H1 (cell line): Measurements from ENCODE around the gene C2orf72. TPM values are rescaled to one million over a fixed set of nuclear protein-coding genes. Genes with fewer than 3 reads are reported as not detected.
A peak's percentile ranks its signal among the peaks of the same experiment; 100 is the strongest.

Experiments used
- CTCF ChIA-PET: fragments of 300-600 bp; sonication (Branson Sonifier 250); formaldehyde crosslinking; loops from one replicate; lab custom pipeline; 2021; ENCODE audit not compliant: partially characterized antibody; lab: Charles Lee
- POLR2A ChIA-PET: fragments of 300-600 bp; sonication (Branson Sonifier 250); formaldehyde crosslinking; loops from one replicate; lab custom pipeline; 2021; ENCODE audit warnings: inconsistent platforms; ENCODE audit not compliant: partially characterized antibody; lab: Charles Lee
- DNase-seq, 2 experiments: peaks; one replicate each; pipeline versions ENCODE4 v3.0.0 to v3.0.0-alpha.2; 2010 to 2022; ENCODE audit warnings: low spot score in 2 of 2, low read depth in 1 of 2, mixed read lengths in 1 of 2
- FAIRE-seq: peaks from 2 replicates; lab custom pipeline; 2011; peaks lifted over from hg19 to GRCh38; lab: Jason Lieb, UNC
- H2AFZ ChIP-seq: 2 replicates; pipeline ENCODE4 v1.8.1; 2012; ENCODE audit warnings: low read length, inconsistent platforms
- H2AK5ac ChIP-seq: 2 replicates; pipeline ENCODE4 v1.6.1; 2013; ENCODE audit warnings: low read depth, low read length
- H2BK120ac ChIP-seq: replicated peaks from 2 replicates; pipeline ENCODE3; 2013; ENCODE audit warnings: low read depth, low read length, inconsistent platforms
- H2BK12ac ChIP-seq: 2 replicates; pipeline ENCODE4 v1.6.1; 2013; ENCODE audit warnings: low read depth, low read length
- H2BK15ac ChIP-seq: 2 replicates; pipeline ENCODE4 v1.6.1; 2013; ENCODE audit warnings: low read length
- H2BK20ac ChIP-seq: 2 replicates; pipeline ENCODE4 v1.6.1; 2013; ENCODE audit warnings: low read length
- H2BK5ac ChIP-seq: 2 replicates; pipeline ENCODE4 v1.6.1; 2013; ENCODE audit warnings: low read depth, low read length
- H3K14ac ChIP-seq: 2 replicates; pipeline ENCODE4 v1.6.1; 2013; ENCODE audit warnings: inconsistent platforms; ENCODE audit not compliant: insufficient read length
- H3K18ac ChIP-seq: 2 replicates; pipeline ENCODE4 v1.6.1; 2013; ENCODE audit warnings: low read length; ENCODE audit errors: extremely low read depth
- H3K23ac ChIP-seq: 2 replicates; pipeline ENCODE4 v1.6.1; 2013; ENCODE audit warnings: inconsistent platforms; ENCODE audit not compliant: insufficient read length
- H3K23me2 ChIP-seq: 2 replicates; pipeline ENCODE4 v1.6.1; 2013; ENCODE audit warnings: low read depth, low read length
- H3K27ac ChIP-seq: 2 replicates; pipeline ENCODE4 v1.6.1; 2011; ENCODE audit warnings: low read depth, low read length, inconsistent platforms
- H3K27me3 ChIP-seq, 4 experiments: replicated peaks in 1 of 4; 1 replicate in 1 of 4; 2 replicates in 3 of 4; pipeline versions ENCODE4 v1.6.1 to v1.8.1; 2011 to 2013; ENCODE audit warnings: low read length in 3 of 4, mild to moderate bottlenecking in 3 of 4, inconsistent platforms in 2 of 4, mixed read lengths in 2 of 4, moderate library complexity in 1 of 4; ENCODE audit not compliant: control insufficient read depth in 3 of 4, insufficient read depth in 3 of 4; ENCODE audit errors: extremely low read depth in 1 of 4
- H3K36me3 ChIP-seq, 4 experiments: 2 replicates each; pipeline versions ENCODE4 v1.6.1 to v1.8.1; 2011 to 2013; ENCODE audit warnings: mild to moderate bottlenecking in 4 of 4, low read length in 3 of 4, moderate library complexity in 2 of 4, control low read depth in 1 of 4, inconsistent platforms in 1 of 4; ENCODE audit not compliant: insufficient read depth in 4 of 4, control insufficient read depth in 2 of 4
- H3K4ac ChIP-seq: replicated peaks from 2 replicates; pipeline ENCODE3; 2013; ENCODE audit warnings: low read length, low read depth, mixed read lengths, inconsistent platforms; ENCODE audit not compliant: insufficient read length
- H3K4me1 ChIP-seq, 4 experiments: replicated peaks in 1 of 4; 1 replicate in 1 of 4; 2 replicates in 3 of 4; pipeline versions ENCODE4 v1.6.1 to v1.8.1; 2011 to 2013; ENCODE audit warnings: low read length in 3 of 4, inconsistent platforms in 2 of 4, mixed read lengths in 1 of 4; ENCODE audit not compliant: insufficient read depth in 4 of 4, control insufficient read depth in 3 of 4
- H3K4me2 ChIP-seq, 2 experiments: 2 replicates each; pipeline versions ENCODE4 v1.6.1 to v1.8.1; 2011 to 2013; ENCODE audit warnings: low read depth in 2 of 2, low read length in 2 of 2, control low read depth in 1 of 2, inconsistent platforms in 1 of 2, mild to moderate bottlenecking in 1 of 2; ENCODE audit not compliant: insufficient read depth in 1 of 2
- H3K4me3 ChIP-seq, 4 experiments: fragments of 200-600, 300-600 bp in 1 of 4; sonication (generic), shearing (Covaris generic), sonication (Bioruptor Twin) in 1 of 4; 2 replicates each; pipeline versions ENCODE4 v1.5.1 to v1.8.1; 2011 to 2016; ENCODE audit warnings: low read length in 4 of 4, low read depth in 3 of 4, control low read depth in 2 of 4, inconsistent platforms in 2 of 4, mild to moderate bottlenecking in 2 of 4, mixed read lengths in 1 of 4, moderate library complexity in 1 of 4; ENCODE audit not compliant: insufficient read depth in 2 of 4; ENCODE audit errors: extremely low read depth in 1 of 4
- H3K56ac ChIP-seq: replicated peaks from 2 replicates; pipeline ENCODE3; 2013; ENCODE audit warnings: low read depth, mild to moderate bottlenecking, mixed read lengths, low read length, inconsistent platforms; ENCODE audit not compliant: insufficient read length
- H3K79me1 ChIP-seq: 2 replicates; pipeline ENCODE4 v1.6.1; 2013; ENCODE audit warnings: low read depth, low read length, control low read depth
- H3K79me2 ChIP-seq, 2 experiments: 2 replicates each; pipeline versions ENCODE4 v1.6.1 to v1.8.1; 2012 to 2013; ENCODE audit warnings: low read length in 2 of 2, mild to moderate bottlenecking in 2 of 2, inconsistent platforms in 1 of 2; ENCODE audit not compliant: insufficient read depth in 2 of 2, control insufficient read depth in 1 of 2
- H3K9ac ChIP-seq, 4 experiments: replicated peaks in 1 of 4; 1 replicate in 1 of 4; 2 replicates in 3 of 4; pipeline versions ENCODE4 v1.6.1 to v1.8.1; 2011 to 2013; ENCODE audit warnings: low read depth in 3 of 4, low read length in 3 of 4, control low read depth in 2 of 4, mild to moderate bottlenecking in 2 of 4, moderate library complexity in 2 of 4, inconsistent platforms in 1 of 4; ENCODE audit errors: extremely low read depth in 1 of 4
- H3K9me3 ChIP-seq, 2 experiments: 2 replicates each; pipeline versions ENCODE4 v1.6.1 to v1.8.1; 2012 to 2013; ENCODE audit warnings: mild to moderate bottlenecking in 2 of 2, moderate library complexity in 2 of 2, control low read depth in 1 of 2, inconsistent platforms in 1 of 2, low read depth in 1 of 2, low read length in 1 of 2, mixed read lengths in 1 of 2; ENCODE audit not compliant: insufficient read depth in 2 of 2
- H4K20me1 ChIP-seq, 2 experiments: replicated peaks in 1 of 2; 2 replicates each; pipeline versions ENCODE3 to v1.8.1; 2011 to 2013; ENCODE audit warnings: inconsistent platforms in 2 of 2, low read length in 2 of 2, mild to moderate bottlenecking in 1 of 2; ENCODE audit not compliant: insufficient read depth in 2 of 2, control insufficient read depth in 1 of 2
- H4K5ac ChIP-seq: 2 replicates; pipeline ENCODE4 v1.6.1; 2013; ENCODE audit warnings: low read length, low read depth, mixed read lengths, inconsistent platforms; ENCODE audit not compliant: insufficient read length
- H4K8ac ChIP-seq: 2 replicates; pipeline ENCODE4 v1.8.0; 2013; ENCODE audit warnings: mild to moderate bottlenecking, moderate library complexity, low read length, inconsistent platforms; ENCODE audit not compliant: insufficient read depth; ENCODE audit errors: extremely low read depth
- H4K91ac ChIP-seq: replicated peaks from 2 replicates; pipeline ENCODE3; 2013; ENCODE audit warnings: low read length, mixed read lengths, inconsistent platforms; ENCODE audit not compliant: insufficient read length
- CREB1 ChIP-seq: IDR thresholded peaks from 2 replicates; pipeline ENCODE4 v1.6.1; 2012; ENCODE audit warnings: inconsistent platforms
- FOSL1 ChIP-seq: IDR thresholded peaks from 2 replicates; pipeline ENCODE4 v1.6.1; 2011; ENCODE audit warnings: mild to moderate bottlenecking, low read depth, low read length, moderate library complexity; ENCODE audit not compliant: insufficient read depth
- JUND ChIP-seq: IDR thresholded peaks from 2 replicates; pipeline ENCODE4 v1.6.1; 2011; ENCODE audit warnings: mild to moderate bottlenecking, improper control_type of control experiment, low read length
- KDM5A ChIP-seq: fragments of 200-600 bp; IDR thresholded peaks from 2 replicates; pipeline ENCODE4 v1.7.1; 2012; ENCODE audit warnings: mild to moderate bottlenecking, low read length, inconsistent platforms, mixed read lengths
- PHF8 ChIP-seq: fragments of 200-600 bp; sonication (generic); conservative IDR thresholded peaks from 2 replicates; pipeline ENCODE4 v1.7.1; 2012; ENCODE audit warnings: low read depth, mild to moderate bottlenecking, inconsistent platforms, low read length, moderate library complexity
- SIX5 ChIP-seq: IDR thresholded peaks from 2 replicates; pipeline ENCODE4 v1.6.1; 2011; ENCODE audit warnings: mild to moderate bottlenecking, low read depth, low read length
- SP4 ChIP-seq: IDR thresholded peaks from 2 replicates; pipeline ENCODE4 v1.6.1; 2012; ENCODE audit warnings: low read length, inconsistent platforms
- SUZ12 ChIP-seq: fragments of 200-600 bp; sonication (generic); IDR thresholded peaks from 2 replicates; pipeline ENCODE4 v1.6.1; 2012; ENCODE audit warnings: mild to moderate bottlenecking, inconsistent platforms, low read length, moderate library complexity, mixed read lengths
- TAF1 ChIP-seq: IDR thresholded peaks from 2 replicates; pipeline ENCODE4 v1.6.1; 2011; ENCODE audit warnings: mild to moderate bottlenecking, low read depth, low read length
- TBP ChIP-seq: IDR thresholded peaks from 2 replicates; pipeline ENCODE4 v1.6.1; 2011; ENCODE audit warnings: low read depth, low read length, improper control_type of control experiment
- whole genome bisulfite sequencing, 2 experiments: shearing (Covaris generic) in 1 of 2; methylation state at CpG; one replicate each; pipeline versions ENCODE4 v1.1.6 to v1.1.7; 2013 to 2015; ENCODE audit warnings: low lambda C conversion rate in 2 of 2, mixed read lengths in 2 of 2, inconsistent platforms in 1 of 2, low coverage in 1 of 2, missing lambda C conversion rate in 1 of 2; ENCODE audit not compliant: insufficient replicate concordance in 2 of 2, insufficient coverage in 1 of 2, insufficient read length in 1 of 2; ENCODE audit errors: extremely low coverage in 1 of 2, missing lambda C conversion rate in 1 of 2; 5-methylcytosine and 5-hydroxymethylcytosine counted together
- polyA plus RNA-seq, 7 experiments: library from polyadenylated mRNA; depleted of rRNA in 3 of 7; stranded (reverse) in 5 of 7; unstranded in 2 of 7; fragments of >200 nt in 5 of 7; fragments of 200-250 nt in 2 of 7; gene quantifications; 1 replicate in 5 of 7; 2 replicates in 1 of 7; 4 replicates in 1 of 7; pipeline versions ENCODE4 v1.2.1 to v1.2.3, GENCODE V29; 2011 to 2013; ENCODE audit warnings: missing spikeins in 2 of 7, mixed read lengths in 2 of 7
- total RNA-seq: library from RNA; stranded (reverse); fragmentation: NEBNext Ultra II Directional; extraction: Animal tissue kit (Norgen Biotek cat#: 25700); gene quantifications from 2 replicates; pipeline ENCODE4 v1.2.1, GENCODE V29; 2021
- TF ChIP-seq, protein P1 (sequence below): IDR thresholded peaks from 2 replicates; pipeline ENCODE4 v1.6.1; 2012; ENCODE audit warnings: inconsistent platforms

The C2orf72 gene
- total and polyA plus RNA-seq, 2 of the 8 experiments (the other 6 are each of a cell fraction or from before 2014, with no cell fraction given) = 1.1 to 1.7 TPM

DNA sequence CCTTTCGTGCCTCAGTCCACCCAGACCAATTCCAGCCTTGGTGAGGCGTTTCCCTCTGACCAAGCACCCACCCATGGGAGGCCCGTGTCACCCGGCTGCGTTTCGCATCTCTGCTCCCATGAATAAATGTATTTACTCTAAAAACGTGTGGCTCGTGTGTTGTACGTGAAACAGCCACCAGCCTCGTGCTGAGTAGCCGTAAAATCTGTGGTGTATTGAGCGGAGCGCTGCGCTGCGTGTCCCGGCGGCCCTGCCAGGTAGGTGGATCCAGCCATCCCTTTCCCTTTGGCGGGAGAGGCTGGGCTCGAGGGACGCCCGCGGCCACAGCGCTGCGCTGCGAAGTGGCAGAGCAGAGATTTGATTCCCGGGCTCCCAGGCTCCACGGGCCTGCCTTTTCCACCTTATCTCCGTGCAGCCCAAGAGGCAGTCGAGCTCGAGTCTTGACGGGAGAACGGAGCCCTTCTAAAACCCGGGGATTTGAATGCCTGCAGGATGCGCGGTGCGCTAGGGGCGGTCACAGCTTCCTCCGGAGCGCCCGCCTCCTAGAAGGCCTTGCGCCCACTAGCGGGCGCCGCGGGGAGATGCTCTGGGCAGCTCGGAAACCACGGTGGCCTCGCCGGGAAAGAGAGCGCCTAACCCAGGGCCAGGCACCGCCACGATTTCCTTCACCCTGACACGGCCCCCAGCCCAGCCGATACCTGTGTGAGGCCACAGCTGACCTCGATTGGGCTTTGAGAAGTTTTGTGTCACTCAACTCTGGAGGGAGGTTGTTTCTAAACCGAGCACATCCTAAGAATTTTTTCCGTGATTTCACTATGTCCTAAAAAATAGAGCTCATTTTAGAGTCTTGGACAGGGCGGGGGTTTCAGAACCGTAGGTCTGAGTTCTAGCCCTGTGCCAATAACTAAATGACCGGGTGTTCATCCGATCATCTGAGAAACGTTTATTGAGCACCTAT is 15.4 kb downstream of the C2orf72 start:
- no peak overlapping the region for H3K4ac ChIP-seq
- ChIA-PET POLR2A (interaction anchor here (0.9 to 1.5 kb wide), 4 partner anchors 10 to 411 kb away, joined by 3 to 4 read pairs (median 4); partner anchors contain the start of gene NCL), CTCF (interaction anchor here (0.7 to 3.4 kb wide), 37 partner anchors 9 to 245 kb away, joined by 3 to 38 read pairs (median 4); partner anchors contain the start of genes GPR55 and SPATA3)
- peak overlapping the region; percentile 86 for H2AFZ ChIP-seq
- H3K23ac ChIP-seq = no peak overlapping the region
- no peaks in the 10 kb centered on the region for H3K79me1 ChIP-seq
- H3K4me3 ChIP-seq = peak overlapping the region; percentile 36 to 59 (median 50)
- peak overlapping the region; percentile 66 for H4K8ac ChIP-seq
- no peak overlapping the region for H2AK5ac ChIP-seq
- H3K9me3 ChIP-seq = no peaks in the 10 kb centered on the region
- peak overlapping the region; percentile 94; the same call in 1 of the 2 replicates for H2BK20ac ChIP-seq
- no peak overlapping the region for H3K27ac ChIP-seq
- peak overlapping the region; percentile 72; the same call in 1 of the 2 replicates for H2BK15ac ChIP-seq
- H3K23me2 ChIP-seq = peaks cover 10% of the 10 kb centered on the region
- peaks cover 8% of the 10 kb centered on the region in 2 experiments for H3K79me2 ChIP-seq
- H2BK120ac ChIP-seq = no peak overlapping the region
- H4K5ac ChIP-seq = no peak overlapping the region
- peak overlapping the region; percentile 66 to 78 for H3K4me2 ChIP-seq
- H3K4me1 ChIP-seq = peaks cover 3 to 7% (median 5%) of the 10 kb centered on the region in 4 experiments
- DNase-seq (peak in 1 of 2 experiments; percentile 90), FAIRE-seq (no peak)
- no peaks in the 10 kb centered on the region for H3K36me3 ChIP-seq
- H2BK5ac ChIP-seq = no peak overlapping the region; the same call in 1 of the 2 replicates
- no peak overlapping the region for H4K91ac ChIP-seq
- no peak overlapping the region for H3K14ac ChIP-seq
- no peak overlapping the region for H3K56ac ChIP-seq
- peak overlapping the region; percentile 68; the same call in 1 of the 2 replicates for H2BK12ac ChIP-seq
- H3K27me3 ChIP-seq = peaks cover 0 to 35% (median 17%) of the 10 kb centered on the region in 4 experiments; a peak in 6 of 7 replicates
- 25% methylated on average over 43 of the region's 62 CpGs; no CpG with 5 or more reads in 1 of the 2 experiments for WGBS, 2 experiments
- peak overlapping the region; percentile 62 for H3K18ac ChIP-seq
- H3K9ac ChIP-seq = peak overlapping the region in 1 of 4 experiments; percentile 14; a peak in 2 of 7 replicates
- H4K20me1 ChIP-seq = peaks cover 0 to 2% of the 10 kb centered on the region in 2 experiments
- TF ChIP-seq TBP (peak; percentile 39; the same call in 1 of the 2 replicates), KDM5A (no peak), TAF1 (peak; percentile 51; the same call in 1 of the 2 replicates), SIX5 (no peak), SP4 (0 out of 2 replicates have a peak, but pooled peaks have one; percentile 45), PHF8 (peak; percentile 54; the same call in 1 of the 2 replicates), SUZ12 (peak; percentile 40; the same call in 1 of the 2 replicates), FOSL1 (no peak), CREB1 (0 out of 2 replicates have a peak, but pooled peaks have one; percentile 42), JUND (no peak)
- TF ChIP-seq, protein P1, sequence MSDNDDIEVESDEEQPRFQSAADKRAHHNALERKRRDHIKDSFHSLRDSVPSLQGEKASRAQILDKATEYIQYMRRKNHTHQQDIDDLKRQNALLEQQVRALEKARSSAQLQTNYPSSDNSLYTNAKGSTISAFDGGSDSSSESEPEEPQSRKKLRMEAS = peak; percentile 88
